HG02678 (cell line): ENCODE measurements around the gene H19.

Experiments
- ATAC-seq: cut with Tn5 transposase; IDR thresholded peaks from one replicate; pipeline ENCODE4 v1.9.1; 2021; ENCODE audit warnings: mild to moderate bottlenecking, moderate library complexity; ENCODE audit not compliant: unreplicated experiment

Gene H19

DNA sequence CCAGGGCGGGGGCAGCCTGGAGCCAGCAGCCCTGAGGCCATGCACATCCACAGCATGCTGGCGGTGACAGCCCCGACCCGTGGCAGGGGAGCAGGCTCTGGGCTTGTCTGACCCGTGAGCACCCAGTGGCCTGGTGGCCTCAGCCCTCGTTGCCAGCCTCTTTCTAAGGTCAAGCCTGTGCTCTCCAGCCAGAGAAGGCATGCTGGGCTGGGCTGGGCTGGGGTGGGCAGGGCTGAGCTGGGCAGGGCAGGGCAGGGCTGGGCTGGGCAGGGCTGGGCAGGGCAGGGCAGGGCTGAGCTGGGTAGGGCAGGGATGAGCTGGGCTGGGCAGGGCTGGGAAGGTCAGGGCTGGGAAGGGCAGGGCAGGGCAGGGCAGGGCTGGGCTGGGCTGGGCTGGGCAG lies 10.6 kb downstream of the H19 start:
- ATAC-seq: no peak

DNA sequence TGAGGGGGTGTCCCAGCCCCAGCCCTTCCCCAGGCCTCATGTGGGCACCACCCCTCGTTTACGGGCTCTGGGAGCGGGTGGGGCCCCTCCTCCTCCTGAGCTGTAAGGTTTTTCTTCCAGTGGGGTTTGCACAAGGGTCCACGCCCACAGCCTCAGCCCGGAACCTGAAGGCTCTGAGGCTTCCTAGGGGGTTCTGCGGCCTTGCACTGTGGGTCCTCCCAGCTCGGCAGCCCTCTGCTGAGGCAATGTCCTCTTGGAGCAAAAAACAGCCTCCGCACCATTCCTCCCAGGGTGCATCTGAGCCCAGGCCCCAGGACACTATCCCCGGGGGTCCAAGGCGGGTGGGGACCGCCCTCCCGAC lies 14.1 kb downstream of the H19 start:
- ATAC-seq: no peak

DNA sequence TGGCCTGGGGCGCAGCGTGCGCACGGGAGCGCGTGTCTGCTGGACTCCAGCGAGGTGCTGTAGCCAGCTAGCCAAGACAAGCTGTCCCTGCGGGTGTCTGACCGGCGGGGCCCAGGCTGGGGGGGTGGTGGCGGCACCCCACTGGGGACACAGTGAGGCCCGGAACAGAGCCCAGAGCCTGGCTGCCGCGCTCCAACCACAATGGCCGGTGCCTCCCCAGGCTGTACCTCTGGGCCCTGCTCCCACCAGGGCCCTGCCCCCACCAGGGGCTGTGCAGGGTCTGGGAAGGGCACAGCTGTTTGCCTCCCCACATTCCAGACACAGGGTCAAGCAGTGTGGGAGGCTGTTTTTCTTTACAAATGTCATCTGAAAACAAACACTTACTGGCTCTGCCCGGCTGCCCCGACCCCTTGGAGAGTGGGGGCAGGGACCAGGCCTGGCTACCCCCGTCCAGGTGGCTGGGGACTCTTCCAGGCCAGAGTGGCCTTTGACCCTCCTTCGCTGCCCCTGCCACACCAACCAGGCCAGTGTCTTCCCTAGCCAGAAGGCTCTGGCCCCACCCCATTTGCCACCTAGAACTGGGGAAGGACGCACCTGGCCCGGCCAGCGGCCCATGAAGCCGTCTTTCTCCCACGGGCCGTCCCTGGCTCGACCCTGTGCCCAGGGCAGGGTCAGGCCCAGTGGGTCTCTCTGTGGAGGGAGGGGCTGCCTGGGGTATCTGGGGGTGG lies 14.6 kb downstream of the H19 start:
- ATAC-seq: no peak

DNA sequence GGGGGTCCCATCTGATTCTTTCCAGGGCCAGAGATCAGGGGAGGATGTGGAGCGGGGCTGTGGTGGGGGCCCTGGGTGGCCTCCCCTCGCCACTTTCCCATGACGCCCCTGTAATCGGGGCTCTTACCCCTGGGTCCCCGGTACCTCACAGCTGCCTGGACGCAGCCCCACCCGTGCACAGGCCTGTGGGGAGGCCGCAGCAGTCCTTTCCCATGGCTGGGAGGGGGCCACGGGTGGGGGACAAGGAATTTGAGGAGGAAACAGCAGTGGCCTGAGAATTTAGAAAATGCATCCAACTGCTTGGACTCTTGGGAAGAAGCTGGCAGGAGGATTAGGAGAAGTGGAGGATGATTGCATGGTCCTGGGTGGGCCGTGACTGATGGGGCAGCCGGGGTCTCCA lies 18.0 kb downstream of the H19 start:
- no peak for ATAC-seq

DNA sequence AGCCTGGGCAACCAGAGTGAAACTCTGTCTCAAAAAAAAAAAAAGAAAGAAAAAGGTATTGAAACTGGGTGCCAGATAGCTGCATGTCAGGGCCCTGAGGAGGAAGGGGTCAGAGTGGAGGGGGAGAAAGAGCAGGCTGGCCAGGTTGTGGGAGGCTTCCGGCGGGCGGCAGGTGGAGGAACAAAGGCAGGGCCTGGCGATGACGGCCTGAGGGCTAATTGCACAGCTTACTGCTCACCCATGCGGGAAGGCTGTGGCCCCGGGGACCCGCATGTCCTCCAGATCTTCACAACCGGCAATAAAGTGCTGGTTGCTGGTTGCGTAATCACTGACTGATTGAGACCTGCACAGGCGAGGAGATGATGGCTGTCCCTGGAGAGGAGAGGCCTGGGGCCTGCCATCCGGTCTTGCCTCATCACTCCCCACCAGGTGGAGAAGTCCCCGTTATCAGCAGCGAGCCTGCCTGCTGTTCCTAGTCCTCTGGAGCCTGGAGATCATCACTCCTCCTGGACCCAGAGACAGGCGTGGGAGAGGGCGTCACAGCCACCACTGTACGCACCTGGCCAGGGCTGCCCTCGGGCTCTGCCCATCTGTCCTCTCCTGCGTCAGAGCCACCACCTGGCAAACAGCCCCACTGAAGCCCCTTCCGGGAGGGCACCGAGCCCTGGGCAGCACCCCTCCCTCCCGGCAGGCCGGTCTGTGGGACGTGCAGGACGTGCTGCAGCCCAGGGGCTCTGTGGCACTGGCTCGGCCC lies 18.7 kb downstream of the H19 start:
- ATAC-seq: no peak

DNA sequence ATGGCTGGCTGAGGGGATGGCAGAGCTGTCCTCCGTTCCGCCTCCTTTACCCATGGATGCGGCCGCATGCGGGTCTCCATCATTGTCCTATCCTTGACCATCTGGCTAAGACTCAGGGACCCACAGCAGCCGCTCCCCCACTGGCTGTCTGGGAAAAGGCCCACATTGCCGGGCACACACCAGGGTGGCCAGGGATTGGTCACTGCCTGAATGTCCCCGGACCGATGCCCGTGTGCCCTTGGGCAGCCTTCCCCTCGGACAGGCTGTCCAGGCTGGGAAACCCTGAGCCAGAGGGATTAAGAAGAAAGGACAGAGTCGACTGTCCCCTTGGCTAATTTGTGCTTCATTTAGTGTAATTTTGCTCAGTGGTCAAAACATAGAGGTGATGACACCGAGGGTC lies 22.5 kb downstream of the H19 start:
- no peak for ATAC-seq

DNA sequence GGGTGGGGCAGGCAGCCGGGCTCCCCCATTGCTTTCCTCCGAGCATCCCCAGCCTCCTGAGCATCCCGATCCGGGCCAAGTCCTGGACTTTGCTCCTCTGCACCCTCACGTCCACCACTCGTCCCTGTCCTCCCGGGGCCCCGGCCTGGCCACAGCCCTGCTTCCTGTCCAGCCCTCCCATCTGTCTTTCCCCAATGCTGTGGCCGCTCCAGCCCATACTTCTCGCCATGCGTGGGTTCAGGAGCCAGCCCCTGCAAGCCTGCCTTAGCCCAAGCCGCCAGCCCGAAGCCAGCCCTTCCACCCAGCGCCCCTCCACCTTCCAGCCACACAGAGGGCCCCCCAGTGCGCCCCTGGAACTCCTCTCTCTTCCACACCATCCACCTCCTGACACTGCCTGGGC lies 26.7 kb downstream of the H19 start:
- no peak for ATAC-seq

DNA sequence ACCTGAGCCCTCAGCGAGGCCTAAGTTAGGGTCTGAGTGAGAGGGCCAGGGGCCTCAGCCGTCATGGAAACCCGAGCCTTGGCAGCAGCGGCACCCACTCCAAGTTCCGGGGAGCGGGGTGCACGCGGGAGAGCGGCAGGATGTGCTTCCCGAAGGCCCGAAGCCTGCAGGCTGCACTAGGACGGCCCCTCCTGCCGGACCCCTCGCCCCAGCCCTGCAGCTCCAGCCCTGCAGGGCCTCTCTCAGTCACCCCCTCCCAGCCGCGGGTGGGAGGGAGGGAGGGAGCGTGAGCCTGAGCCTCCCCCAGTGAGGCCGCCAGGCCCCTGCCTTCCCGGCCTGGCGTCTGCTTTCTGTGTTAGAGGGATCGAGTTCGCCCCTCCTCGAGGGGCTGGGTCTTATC lies 27.9 kb downstream of the H19 start:
- ATAC-seq: no peak

DNA sequence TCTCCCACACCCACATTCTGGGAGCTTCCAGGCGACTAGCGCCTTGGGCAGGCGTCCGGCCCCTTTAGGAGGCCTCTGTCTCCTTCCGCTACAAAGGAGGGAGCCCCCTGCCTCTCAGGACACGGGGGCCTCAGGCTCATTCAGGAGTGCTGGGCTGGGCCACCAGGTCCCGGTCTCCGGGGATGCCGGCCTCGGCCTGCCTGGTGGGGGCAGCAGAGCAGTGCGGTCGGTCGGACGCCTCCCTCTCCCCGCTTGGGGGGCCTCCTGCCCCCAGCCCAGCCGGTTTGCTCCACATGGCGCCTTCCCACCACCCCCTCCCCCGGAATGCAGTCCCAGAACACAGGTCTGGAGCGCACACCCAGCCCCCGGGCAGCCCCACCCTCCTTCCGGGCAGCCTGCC lies 28.6 kb downstream of the H19 start:
- no peak for ATAC-seq

DNA sequence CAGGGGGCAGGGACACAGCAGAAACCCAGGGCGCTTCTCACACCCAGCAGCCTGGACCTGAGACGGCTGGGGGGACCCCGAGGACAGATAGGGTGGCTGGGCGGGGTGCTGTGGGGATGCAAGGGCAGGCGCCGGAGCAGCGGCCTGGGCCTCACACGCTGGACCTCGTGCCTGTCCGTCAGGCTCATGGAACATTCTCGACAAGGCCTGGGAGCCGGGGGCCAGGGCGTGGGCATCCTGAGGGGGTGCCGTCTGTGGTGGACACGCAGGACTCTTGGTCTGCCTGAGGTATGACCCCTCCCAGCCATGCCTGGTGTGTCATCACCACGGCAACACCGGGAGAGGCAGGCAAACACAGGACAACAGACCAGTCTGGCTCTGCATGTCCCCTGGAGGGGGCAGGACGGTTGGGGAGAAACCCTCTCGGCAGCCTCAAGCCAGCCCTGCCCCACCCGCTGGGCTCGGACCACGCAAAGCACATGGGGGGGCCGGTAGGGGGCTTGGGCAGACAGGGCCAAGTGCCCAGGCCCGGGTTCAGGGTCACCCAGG lies 29.1 kb downstream of the H19 start:
- ATAC-seq: no peak

DNA sequence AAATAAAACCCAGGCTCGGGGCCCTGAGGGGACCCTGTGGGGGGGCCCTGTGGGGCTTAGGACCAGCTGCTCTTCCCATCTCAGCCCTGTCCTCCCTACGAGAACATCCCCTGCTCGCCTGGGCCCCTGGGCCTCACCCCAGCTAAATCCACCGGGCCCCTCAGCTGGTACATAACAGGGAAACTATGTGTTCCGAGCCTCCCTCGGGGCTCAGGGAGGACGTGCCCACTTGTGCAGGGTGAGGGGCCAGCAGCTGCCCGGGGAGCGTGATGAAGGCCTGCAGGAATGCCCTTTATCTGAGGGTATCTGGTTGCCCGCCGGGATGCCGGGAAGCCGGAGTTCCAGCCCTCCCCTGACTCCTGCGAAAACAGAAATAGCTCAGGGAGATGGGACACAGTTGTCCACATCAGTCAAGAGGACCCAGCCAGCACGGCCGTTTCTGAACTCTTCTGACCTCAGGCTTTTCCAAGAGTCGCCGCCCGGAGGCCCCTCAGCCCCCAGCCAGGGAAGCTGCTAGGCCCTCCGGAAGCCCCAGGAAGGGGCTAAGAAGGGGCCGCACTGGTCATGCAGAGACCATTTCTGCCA lies 29.9 kb downstream of the H19 start:
- ATAC-seq: no peak

DNA sequence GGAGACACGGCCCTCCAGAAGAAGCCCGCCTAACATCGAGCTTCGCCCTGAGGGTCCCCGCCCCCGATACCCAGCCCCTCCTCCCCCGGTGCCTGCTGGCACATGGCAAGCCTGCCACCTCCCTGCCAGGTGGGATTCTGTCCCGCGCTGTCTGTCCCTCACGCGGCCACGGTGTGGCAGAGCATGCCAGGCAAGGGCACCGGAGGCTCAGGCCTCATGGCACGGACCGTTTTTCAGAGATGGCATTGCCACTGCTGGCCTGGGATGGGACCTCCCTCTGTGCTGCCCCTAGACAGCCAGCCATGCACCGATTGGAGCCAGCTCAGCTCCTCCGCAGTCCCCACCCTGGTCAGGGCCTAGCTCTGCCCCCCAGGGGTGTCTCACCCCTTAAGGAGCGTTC lies 31.1 kb downstream of the H19 start:
- no peak for ATAC-seq

DNA sequence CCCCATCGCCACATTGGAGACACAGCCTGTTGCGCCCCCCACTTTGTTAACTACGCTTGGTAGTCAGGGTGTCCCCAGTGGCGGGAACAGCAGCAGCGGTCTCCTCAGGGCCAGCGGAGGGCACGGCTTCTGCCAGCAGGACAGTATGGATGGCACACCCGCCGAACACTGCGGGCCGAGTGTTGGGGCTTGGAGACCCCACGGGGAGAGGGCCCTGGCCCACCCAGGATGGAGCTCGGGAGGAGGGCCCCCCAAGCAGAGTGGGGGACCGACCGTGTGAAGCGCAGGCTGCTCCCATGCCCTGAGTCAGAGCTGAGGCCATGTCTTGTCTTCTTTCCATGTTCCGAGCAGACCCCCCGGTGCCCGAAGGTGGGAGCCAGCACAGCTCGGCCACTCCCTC lies 32.7 kb downstream of the H19 start:
- no peak for ATAC-seq

DNA sequence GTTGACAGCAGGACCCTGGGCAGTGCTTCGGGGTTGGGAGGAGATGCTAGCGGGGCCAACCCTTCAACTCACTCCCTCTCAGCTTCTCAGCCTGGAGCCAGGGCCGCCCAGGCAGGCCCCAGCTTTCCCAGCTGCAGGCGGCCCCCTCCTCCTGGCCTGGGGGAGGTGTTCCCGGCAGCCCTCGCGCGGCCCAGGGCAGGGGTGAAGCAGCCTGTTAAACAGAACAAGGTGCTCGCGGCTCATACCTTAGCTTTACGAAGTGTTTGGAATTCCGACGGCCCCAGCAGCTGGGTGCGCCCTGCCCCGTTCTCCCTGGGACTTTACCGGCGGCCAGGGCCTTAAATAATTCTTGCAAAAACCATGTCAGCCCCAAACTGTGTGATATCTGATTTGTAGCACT lies 33.3 kb downstream of the H19 start:
- ATAC-seq: no peak

DNA sequence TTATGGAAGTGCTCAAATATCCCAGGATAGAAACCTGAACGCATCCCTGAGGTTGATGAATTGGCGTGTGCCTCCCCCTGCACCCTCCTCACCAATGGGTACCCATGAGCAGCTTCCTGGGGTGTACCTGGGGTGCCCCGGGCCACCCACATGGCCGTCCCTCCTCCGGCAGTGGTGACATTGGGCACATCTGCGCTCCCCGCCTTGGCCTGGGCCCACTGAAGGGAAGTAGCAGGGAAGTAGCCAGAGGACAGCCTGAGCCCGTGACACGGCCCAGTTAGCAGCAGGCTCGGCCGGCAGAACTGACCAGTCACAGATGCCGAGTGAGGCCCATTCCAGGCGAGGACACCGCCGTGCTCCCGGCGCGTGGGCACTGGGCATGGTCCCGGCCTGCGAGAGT lies 33.8 kb downstream of the H19 start:
- no peak for ATAC-seq

DNA sequence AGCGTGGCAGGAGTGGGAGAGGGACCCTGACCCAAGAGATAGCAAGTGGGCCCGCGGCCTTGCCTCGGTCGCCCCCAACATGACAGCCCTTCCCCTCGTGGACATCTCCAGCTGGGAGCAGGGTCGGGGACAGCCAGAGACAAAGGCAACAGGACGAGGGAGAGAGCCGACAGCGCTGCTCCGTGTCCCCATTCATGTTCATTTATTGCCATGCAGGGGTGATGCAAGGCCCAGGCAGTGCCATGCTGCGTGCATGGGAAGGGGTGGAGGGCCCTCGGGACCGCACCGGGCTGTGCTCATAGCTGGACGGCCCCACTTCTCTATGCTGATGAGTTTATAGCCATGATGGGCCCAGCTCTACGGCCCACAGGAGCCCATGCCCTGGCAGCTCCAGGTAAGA lies 37.9 kb downstream of the H19 start:
- ATAC-seq: no peak

DNA sequence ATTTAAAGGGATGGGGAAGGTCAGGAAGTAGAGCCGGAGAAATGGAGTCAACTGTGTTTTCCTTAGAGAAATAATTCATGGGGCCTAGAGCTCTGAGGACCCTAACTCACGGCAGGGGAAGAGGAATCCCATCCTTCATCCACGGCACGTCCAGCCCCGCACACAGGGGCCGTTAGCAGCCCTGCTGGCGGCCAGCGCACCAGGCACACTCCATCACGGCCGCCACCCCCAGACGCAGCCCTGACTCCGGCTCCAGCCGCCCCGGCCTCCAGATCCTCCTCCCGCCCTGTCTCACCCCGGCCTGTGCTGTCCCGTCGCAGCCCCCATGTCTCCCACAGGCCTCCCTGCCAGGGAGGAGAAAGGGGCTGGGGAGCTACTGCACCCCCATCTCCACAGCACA lies 39.3 kb downstream of the H19 start:
- ATAC-seq: no peak

DNA sequence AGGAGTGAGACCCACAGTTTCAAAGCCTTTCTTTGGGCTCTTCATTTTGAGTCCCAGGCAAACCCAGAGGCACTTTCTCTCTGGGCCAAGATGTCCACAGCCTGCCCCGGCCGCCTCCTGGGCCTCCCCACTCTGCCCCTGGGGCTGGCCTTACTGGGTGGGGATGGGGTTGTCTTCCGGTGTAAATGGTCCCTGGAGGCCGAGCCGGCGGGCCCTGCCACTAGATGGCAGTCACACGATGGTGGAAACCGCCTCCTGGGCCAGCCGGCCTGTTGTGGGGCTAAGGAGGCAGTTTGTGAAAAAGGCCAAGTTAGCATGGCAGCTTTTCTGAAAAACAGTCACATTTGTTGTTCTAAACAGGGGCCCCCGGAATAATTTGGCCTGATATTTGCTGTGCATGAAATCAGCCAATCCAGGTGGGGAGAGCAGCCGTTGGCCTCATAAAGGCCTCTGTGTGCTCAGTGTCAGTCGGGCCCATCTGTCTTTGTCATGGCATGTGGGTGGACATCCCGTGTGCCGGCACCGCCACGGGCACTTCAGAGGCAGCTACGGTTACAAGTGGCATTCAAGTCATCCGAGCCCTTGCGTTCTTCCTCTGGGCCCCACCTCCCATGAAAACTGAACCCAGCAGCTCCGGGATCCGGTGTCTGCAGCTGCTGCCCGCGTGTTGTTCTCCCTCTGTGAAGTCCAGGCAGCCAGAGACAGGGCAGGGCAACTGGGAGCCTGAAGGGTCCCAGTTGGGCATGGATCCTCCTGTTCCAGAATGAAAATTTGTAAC lies 44.0 kb downstream of the H19 start:
- no peak for ATAC-seq

DNA sequence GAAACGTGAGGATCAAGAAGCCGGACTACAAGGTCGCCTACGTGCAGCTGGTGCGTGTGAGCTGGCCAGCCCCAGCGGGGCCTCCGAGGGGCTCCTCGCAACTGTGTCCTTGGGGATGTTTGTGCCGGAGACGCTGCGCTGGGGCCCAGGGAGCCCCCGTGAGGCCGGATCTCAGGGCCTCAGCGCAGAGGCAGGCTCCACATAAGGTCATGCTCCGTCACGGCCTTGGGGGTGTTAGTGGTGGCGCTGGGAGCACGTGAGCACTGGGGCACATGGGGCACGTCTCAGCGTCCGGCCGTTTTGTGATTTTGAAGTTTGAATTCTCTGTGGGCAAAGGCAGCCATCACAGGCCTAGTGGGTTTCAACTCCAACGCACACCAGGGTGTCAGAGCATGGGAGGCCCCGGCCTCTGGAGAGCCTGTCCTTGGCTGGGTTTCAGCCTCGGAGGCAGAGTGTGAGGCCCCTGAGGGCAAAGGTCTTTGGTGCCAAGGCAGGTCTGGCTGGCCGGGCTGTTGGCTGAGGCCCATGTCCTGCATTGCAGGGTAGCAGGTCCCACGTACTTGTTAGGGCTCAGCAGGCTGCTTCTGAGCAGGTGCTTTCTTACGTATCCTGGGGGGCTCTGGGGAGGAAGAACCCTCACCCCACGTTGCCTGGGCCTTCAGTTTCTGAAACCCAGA lies 44.7 kb downstream of the H19 start:
- ATAC-seq: no peak

DNA sequence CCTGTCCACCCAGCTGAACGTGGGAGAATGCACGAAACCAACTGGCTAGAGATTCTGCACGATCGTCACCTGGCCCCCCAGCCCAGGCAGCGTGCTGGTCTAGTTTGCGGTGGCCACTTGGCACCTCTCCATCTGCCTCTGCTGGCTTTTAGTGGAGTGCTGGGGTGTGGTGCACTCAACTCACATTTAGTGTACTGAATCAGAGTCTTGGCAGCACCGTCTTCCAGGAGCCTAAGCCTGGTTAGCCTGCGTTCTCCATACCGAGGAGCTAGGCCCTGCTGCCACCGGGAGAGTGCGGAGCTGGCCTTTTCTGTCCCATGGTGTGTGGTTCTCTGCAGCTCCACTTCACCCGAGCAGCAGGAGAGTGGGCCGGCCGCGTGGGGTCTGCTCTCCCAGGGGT lies 47.7 kb downstream of the H19 start:
- ATAC-seq: no peak

DNA sequence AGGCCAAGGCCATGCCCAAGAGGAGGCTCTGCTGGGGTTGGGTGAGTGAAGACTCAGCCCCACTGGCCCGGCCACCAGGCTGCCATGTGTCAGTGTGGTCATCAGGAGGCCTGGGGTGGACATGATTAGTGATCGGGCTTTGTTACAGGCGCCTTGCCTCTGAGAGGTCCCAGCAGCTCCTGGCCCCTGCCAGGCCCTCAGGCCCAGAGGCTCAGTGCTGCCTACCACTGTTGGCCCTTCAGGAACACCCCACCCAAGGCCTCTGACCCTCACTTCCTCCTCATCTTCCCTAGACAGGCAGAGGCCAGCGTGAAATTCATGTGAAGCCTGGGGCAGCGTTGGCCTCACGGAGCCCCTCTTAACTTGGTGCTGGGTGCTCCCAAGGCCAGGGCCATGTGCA lies 48.3 kb downstream of the H19 start:
- no peak for ATAC-seq
